H1 (cell line): ENCODE results near the gene EXOC6. TPM values are rescaled to one million over a fixed set of nuclear protein-coding genes. Genes with fewer than 3 reads are reported as not detected.

ENCODE experiments used
- CHD2 ChIP-seq: IDR thresholded peaks from 2 replicates; pipeline ENCODE4 v1.6.1; 2012; ENCODE audit warnings: low read length, improper control_type of control experiment
- E2F6 ChIP-seq: IDR thresholded peaks from 2 replicates; pipeline ENCODE4 v1.6.1; 2012; ENCODE audit warnings: inconsistent platforms
- JUN ChIP-seq: IDR thresholded peaks from 2 replicates; pipeline ENCODE4 v1.6.1; 2011; ENCODE audit warnings: low read depth, mild to moderate bottlenecking, improper control_type of control experiment, low read length
- MAX ChIP-seq: IDR thresholded peaks from 2 replicates; pipeline ENCODE4 v1.6.1; 2012; ENCODE audit warnings: inconsistent platforms
- SP4 ChIP-seq: IDR thresholded peaks from 2 replicates; pipeline ENCODE4 v1.6.1; 2012; ENCODE audit warnings: low read length, inconsistent platforms
- polyA plus RNA-seq, 7 experiments: library from polyadenylated mRNA; depleted of rRNA in 3 of 7; stranded (reverse) in 5 of 7; unstranded in 2 of 7; fragments of >200 nt in 5 of 7; fragments of 200-250 nt in 2 of 7; gene quantifications; 1 replicate in 5 of 7; 2 replicates in 1 of 7; 4 replicates in 1 of 7; pipeline versions ENCODE4 v1.2.1 to v1.2.3, GENCODE V29; 2011 to 2013; ENCODE audit warnings: missing spikeins in 2 of 7, mixed read lengths in 2 of 7
- total RNA-seq: library from RNA; stranded (reverse); fragmentation: NEBNext Ultra II Directional; extraction: Animal tissue kit (Norgen Biotek cat#: 25700); gene quantifications from 2 replicates; pipeline ENCODE4 v1.2.1, GENCODE V29; 2021
- TF ChIP-seq, protein P1 (sequence below), 3 experiments: IDR thresholded peaks; 1 replicate in 2 of 3; 2 replicates in 1 of 3; pipeline versions ENCODE4 v1.5.1 to v1.6.1; 2011; ENCODE audit warnings: low read length in 3 of 3, mild to moderate bottlenecking in 3 of 3, inconsistent platforms in 2 of 3, low read depth in 1 of 3, moderate library complexity in 1 of 3; ENCODE audit not compliant: insufficient read depth in 1 of 3; ENCODE audit errors: control extremely low read depth in 1 of 3

Gene EXOC6
- total and polyA plus RNA-seq, 2 of the 8 experiments (the other 6 are each of a cell fraction or from before 2014, with no cell fraction given): 1.7 to 4.5 TPM

DNA sequence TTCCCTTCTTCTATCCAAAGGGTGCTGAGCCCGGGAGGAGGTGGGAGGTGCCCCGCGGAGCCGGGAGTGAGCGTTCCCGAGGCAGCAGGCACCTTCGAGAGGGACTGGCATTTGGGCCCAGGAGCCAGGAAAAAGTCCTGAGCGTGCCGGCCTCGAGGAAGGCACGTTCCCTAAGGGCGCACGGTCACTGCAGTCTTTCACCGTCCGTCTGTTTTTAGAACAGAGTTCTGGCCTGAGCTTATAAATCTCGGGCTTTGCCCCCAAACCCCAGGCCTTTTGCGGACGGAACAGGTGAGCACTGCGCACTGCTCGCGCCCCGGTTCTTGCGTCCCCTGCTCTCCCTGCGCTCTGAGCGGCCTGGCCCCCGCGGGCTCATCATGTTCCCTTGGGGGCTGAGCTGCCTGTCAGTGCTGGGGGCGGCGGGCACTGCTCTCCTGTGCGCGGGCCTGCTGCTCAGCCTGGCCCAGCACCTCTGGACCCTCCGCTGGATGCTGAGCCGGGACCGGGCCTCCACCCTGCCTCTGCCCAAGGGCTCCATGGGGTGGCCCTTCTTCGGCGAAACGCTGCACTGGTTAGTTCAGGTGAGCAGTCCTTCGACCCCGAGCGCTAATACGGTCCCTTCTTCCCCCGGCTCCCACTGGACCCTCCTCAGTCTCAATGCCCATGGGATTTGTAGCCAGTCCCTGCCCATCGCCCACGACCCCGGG lies 212.7 kb downstream of the EXOC6 start (continued):
- TF ChIP-seq JUN (no peak), CHD2 (no peak), MAX (peak; percentile 83), SP4 (no peak), E2F6 (peak; percentile 79)
- TF ChIP-seq, protein P1, sequence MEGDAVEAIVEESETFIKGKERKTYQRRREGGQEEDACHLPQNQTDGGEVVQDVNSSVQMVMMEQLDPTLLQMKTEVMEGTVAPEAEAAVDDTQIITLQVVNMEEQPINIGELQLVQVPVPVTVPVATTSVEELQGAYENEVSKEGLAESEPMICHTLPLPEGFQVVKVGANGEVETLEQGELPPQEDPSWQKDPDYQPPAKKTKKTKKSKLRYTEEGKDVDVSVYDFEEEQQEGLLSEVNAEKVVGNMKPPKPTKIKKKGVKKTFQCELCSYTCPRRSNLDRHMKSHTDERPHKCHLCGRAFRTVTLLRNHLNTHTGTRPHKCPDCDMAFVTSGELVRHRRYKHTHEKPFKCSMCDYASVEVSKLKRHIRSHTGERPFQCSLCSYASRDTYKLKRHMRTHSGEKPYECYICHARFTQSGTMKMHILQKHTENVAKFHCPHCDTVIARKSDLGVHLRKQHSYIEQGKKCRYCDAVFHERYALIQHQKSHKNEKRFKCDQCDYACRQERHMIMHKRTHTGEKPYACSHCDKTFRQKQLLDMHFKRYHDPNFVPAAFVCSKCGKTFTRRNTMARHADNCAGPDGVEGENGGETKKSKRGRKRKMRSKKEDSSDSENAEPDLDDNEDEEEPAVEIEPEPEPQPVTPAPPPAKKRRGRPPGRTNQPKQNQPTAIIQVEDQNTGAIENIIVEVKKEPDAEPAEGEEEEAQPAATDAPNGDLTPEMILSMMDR (IDR thresholded peaks at IDR 0.05; ENCODE audit: control extremely low read depth in 1 of 3, insufficient read depth in 1 of 3, low read depth in 1 of 3, low read length in 3 of 3): no peak
